SK-N-MC (cell line): ENCODE measurements around the gene SOS1.
"Not testable (repeated sequence)": the region's sequence is repeated elsewhere in the genome, so short reads cannot be mapped to it uniquely, and the experiment has no call there.

Experiments used
- EZH2 ChIP-seq: fragments of 200-600 bp; sonication (generic); IDR thresholded peaks from one replicate; pipeline ENCODE4 v1.6.1; 2017; ENCODE audit warnings: antibody characterized with exemption
- FOXP2 ChIP-seq: optimal IDR thresholded peaks from 2 replicates; pipeline ENCODE3; 2011; ENCODE audit warnings: mild to moderate bottlenecking, moderate library complexity; ENCODE audit not compliant: insufficient read depth; ENCODE audit errors: extremely low read length, control extremely low read depth
- POLR2AphosphoS5 ChIP-seq: IDR thresholded peaks from 2 replicates; pipeline ENCODE4 v1.6.1; 2012; ENCODE audit warnings: mild to moderate bottlenecking, low read depth, low read length, borderline replicate concordance

- TF ChIP-seq FOXP2, POLR2AphosphoS5, EZH2: not testable (repeated sequence)
Observed at GRCh38 chr2:39052665-39053064, 68.2 kb downstream of the SOS1 start.
